ENCODE results near the gene INTS3.
"Not testable (repeated sequence)": the region's sequence is repeated elsewhere in the genome, so short reads cannot be mapped to it uniquely, and the experiment has no call there.

- not testable (repeated sequence) for TF ChIP-seq POLR2A, CTCF (IDR thresholded peaks at IDR 0.05)
Observed at GRCh38 chr1:153782648-153783047, 54.8 kb downstream of the INTS3 start.
